Astrocyte (in vitro differentiated cells and primary cell): ENCODE measurements around the gene NREP.

Source experiments
- CTCF ChIP-seq: IDR thresholded peaks from 2 replicates; pipeline ENCODE4 v1.5.1; 2011; ENCODE audit warnings: low read depth, mild to moderate bottlenecking, inconsistent platforms, low read length, moderate library complexity; ENCODE audit not compliant: insufficient read depth
- EZH2 ChIP-seq: IDR thresholded peaks from 2 replicates; pipeline ENCODE4 v1.6.1; 2012; ENCODE audit warnings: mild to moderate bottlenecking, low read length, inconsistent platforms; ENCODE audit not compliant: insufficient read depth

DNA sequence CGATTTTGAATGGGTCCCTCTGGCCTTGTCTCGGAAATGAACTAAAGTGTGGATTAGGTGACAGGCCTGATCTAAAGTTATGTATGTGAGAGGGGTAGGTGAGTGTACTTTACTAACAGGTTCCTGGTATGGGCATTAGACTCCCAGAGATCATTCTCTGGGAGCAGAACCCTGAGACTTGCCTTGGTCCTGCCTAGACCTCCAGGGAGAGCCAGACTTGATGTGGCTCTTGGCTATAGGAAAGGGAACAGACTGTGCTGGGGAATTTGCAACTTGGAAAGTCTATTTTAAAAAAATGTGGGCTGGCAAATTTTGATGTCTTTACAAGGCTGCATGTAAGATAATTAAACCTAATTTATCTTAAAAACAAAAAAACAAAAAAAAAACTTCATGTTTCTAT is 49.8 kb upstream of the NREP start:
- no peak for TF ChIP-seq CTCF
- no peak for TF ChIP-seq EZH2
